Gastrocnemius medialis (tissue), 4 donors: ENCODE results near the gene CLCN2.

ENCODE experiments used
- CTCF ChIP-seq, 5 experiments: fragments of 450-650 bp in 3 of 5; fragments of 200-600 bp in 2 of 5; sonication (generic) in 2 of 5; IDR thresholded peaks in 4 of 5; conservative IDR thresholded peaks in 1 of 5; 1 replicate in 4 of 5; 2 replicates in 1 of 5; pipeline ENCODE4 v1.5.1; 2016 to 2019; ENCODE audit warnings: antibody characterized with exemption in 5 of 5, mild to moderate bottlenecking in 3 of 5, moderate library complexity in 3 of 5
- POLR2A ChIP-seq, 2 donors: fragments of 450-650 bp; IDR thresholded peaks; one replicate each; pipeline ENCODE4 v1.6.1; 2017; ENCODE audit warnings: antibody characterized with exemption in 2 of 2, mild to moderate bottlenecking in 2 of 2, moderate library complexity in 2 of 2

DNA sequence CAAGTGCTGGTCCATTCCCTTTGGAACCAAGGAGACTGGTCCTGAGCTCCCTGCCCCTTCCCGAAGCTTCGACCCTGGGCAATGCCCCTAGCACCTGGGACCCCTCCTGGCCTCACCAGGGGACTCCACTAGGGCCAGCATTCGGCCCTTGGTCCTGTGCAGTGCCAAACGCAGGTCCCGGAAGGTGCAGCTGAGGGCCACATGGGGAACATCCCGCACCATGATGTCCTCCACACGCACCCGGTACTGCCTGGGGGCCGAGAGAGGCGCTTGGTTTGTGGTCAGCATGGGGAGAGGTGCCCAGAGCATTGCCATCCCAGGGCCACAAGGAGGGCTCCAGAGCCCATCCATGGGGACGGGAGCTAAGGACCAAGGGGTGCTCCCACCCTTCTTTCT, 7.9 kb downstream of the CLCN2 start:
- TF ChIP-seq POLR2A (IDR thresholded peaks at IDR 0.05) (no peak), CTCF (IDR thresholded peaks at IDR 0.05 in 4 of 5, conservative IDR thresholded peaks at IDR 0.05 in 1 of 5) (no peak)
